GM21367 (cell line): ENCODE results near the gene KANSL3.
"Not testable (repeated sequence)": the region's sequence is repeated elsewhere in the genome, so short reads cannot be mapped to it uniquely, and the experiment has no call there.

Source experiments
- ATAC-seq: cut with Tn5 transposase; IDR thresholded peaks from one replicate; pipeline ENCODE4 v1.9.1; 2021; ENCODE audit not compliant: unreplicated experiment

KANSL3 gene

DNA sequence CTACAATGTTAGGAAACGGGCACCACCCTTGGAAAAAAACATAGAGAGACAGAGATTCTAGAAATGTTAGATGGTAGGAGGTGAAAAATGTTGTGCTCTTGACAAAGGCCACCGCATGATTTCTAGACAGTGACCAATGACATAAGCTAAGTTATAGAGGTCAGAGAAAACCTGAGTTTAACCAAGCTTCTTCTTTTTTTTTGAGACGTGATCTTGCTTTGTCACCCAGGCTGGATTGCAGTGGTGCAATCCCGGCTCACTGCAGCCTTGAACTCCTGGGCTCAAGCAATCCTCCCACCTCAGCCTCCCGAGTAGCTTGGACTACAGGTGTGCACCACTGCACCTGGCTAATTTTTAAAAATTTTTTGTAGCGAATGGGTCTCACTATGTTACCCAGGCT is 17.4 kb upstream of the KANSL3 start:
- ATAC-seq, result no peak

DNA sequence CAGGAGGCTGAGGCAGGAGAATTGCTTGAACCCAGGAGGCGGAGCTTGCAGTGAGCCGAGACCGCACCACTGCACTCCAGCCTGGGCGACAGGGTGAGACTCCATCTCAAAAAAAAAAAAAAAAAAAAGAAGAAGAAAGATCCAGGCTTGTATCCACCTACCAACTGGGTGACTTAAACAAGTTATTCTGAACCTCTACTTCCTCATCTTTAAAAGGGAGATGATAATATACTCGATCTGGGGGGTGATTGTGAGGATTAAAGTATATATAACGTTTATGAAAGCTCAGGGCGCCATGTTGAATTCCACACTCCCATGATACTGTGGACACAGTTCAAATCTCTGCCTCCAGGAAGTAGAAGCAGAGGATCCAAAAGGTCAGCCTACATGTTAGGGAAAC is 16.7 kb upstream of the KANSL3 start:
- not testable (repeated sequence) for ATAC-seq

DNA sequence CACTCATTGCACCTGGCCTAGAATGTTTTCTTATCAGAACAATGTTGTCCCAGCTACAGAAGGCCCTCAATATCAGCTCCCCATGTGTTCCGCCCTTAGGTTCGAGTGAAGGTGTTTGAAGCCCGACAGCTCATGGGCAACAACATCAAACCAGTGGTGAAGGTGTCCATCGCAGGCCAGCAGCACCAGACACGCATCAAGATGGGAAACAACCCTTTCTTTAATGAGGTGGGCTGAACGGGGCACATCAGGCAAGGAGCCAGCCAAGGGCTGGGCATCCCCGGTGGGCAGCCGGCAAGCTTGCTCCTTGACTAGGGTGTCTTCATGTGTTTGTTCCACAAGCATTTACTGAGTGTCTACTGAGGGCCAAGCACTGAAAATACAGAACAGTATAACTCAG is 13.7 kb upstream of the KANSL3 start:
- ATAC-seq, result no peak

DNA sequence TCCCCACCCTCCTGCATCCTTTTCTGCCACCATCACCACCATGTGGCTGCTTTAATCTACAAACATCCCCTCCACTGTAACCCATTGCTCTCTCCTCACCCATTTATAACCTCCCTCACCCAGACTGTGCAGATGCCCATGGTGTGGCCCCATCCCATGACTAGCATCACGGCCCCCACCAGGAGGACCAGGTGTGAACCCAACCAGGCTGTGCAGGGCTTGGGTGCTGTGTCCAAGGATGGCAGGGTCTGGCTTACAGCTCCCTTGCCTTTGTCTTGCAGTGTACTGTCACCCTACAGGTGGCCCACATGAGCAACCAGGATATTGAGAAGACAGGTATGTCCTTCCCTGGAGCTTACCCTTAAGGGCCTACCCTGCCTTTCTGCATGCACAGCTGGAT is 11.2 kb upstream of the KANSL3 start:
- no peak for ATAC-seq

DNA sequence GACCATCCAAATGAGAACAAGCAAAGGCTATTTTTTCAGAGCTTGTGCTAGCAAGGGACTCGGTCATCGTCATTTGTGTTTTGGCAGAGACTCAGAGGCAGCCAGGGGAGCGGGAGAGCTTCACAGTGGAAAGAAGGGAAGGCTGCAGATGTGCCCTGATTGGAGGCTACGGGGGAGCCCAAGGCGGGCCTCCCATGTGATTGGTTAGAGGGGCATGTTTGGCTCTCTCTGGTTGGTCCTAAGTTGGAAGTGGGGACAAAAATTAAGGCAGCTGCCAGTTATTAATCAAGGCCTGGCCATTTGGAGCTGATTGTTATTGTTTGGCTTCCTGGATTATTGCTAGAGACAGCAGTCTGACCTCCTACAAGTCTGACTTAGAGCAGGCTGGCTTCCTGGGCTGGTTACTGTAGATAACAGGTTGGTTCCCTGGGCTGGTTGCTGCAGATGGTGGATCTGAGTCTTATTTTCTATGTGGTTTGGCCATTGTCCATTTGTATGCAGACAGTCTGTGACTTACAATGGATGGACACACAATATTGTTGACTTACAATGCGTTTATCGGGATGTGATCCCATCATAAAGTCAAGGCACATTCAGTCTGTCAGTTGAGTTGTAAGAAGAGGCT is 10.3 kb upstream of the KANSL3 start:
- no peak for ATAC-seq

DNA sequence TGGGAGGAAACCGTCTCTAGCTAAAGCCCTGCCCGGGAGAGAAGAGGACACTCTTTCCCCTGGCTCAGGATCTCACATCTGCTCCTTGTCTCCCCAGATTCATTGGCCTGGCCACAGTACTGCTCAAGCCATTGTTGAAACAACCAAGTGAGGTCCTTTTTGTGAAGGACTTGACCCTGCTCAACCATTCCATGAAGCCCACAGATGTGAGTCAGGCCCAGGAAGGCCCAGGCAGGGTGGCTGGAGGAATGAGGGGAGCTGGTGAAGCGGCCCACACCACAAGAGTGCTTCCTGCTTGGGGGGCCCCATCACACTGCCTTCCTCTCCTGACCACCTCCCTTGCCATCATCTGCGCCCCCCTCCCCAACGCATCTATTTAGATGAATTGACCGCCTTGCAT is 9.6 kb upstream of the KANSL3 start:
- no peak for ATAC-seq

DNA sequence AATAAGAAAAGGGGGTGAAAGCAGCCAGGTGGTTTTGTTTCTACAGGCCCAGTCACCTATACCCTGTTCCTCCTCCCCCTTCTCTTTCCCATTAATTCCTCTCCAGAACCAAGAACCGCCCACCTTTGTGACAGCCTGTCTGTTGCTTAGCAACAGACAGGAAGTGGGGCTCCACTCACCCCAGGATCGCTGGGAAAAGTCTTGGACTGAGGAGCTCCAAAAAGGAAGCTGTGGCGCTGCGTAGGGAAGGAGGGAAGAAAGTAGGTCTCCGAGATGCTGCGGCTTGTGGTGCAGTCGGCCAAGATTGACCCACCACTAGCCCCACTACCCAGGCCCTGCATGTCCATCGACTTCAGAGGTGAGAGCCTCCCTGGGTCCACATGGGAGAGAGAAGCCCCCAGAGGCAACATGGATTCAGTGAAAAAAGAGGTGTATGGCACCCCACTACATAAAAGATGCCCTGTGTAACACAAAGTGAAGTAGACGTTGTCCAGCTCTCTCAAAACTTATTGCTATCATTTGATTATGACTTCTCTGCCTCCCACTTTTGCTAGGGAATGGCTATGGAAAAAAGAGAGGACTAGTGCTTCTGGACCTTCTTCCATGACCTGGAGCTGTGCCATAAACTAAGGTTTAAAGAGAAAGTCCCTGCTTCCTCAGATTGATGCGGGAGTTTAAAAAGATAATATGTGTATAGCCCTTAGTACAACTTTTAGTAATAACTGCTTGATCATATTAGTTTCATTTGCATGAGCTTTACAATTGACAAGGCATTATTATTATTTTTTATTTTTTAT is 4.7 kb upstream of the KANSL3 start, which contains the start of gene FER1L5:
TSS of gene FER1L5 (plus strand) at position 201 of the 797 bp plus-strand sequence. CDS start at position 274, 73 bp downstream.
- no peak for ATAC-seq

DNA sequence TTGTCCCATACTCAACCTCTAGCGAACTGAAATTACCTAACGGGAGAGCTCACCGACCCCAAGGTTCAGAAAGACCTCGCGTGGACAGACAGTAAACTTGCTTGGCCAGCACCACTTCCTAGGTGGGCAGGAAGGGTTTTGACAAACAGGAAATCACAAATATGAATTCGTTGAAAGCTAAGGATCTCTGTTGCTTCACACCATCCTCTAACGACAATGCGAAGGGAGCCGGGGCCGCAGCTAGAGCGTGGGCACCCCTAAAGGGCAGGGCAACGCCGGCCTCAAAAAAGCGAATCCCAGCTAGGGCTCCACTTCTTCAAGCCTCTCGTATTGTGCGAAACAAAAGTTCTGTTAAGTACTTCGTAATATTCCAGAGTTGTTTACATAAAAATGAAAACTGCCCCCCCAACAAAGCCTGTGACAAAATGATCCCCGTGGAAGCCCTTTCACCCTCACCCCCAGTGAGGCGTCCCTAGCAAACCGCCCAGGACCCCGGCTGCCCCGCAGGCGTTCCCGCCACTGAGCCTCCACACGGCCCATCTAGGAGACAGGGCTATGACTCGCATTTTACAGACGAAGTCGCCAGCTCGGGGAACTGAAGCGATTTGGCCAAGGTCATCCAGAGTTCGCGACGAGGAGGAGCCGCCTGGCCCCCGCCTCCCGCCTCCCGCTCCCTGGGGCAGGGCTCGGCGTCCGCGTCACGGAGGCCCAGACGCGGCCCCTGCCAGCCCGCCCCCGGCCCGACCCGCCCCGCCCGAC is 548 bp downstream of the KANSL3 start:
- peak; percentile 51 for ATAC-seq

DNA sequence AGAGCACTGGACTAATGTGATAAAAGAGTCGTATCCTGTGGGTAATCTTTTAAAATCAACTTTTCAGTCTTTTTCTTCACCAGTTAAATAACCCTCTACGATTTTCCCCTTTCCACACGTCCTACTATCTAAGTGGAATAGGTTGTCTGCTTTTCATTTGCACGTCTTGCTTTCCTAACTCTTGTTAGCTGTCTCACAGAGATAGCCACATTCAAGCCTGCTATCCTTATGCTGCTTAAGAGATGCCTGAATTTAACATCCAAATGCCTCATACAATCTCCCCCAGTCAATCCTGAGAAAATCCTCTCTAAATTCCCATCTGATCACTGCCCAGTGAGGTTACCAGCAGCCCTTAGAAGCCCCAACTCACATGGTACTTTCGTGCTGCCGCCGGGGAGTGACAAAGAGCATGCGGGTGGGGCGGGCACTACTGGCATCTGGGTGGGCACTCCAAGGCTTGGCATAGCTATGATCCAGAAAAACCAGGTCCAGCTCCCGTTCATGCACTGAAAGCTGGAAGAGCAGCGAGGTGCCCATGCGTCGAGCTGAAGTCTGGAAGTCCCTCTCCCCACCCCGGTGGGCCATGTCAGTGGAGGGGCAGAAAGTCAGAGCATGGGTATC is 1.5 kb downstream of the KANSL3 start:
- ATAC-seq, result no peak

DNA sequence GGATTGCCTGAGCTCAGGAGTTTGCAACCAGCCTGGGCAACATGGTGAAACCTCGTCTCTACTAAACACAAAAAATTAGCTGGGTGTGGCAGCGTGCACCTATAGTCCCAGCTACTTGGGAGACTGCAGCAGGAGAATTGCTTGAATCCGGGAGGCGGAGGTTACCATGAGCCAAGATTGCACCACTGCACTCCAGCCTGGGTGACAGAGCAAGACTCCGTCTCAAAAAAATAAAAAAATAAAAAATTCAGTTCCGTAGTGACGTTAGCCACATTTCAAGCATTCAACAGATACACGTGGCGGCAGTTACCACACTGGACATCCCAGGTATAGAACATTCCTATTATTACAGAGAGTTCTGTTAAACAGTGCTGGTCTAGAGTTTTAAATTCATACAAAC is 4.5 kb downstream of the KANSL3 start:
- no peak for ATAC-seq

DNA sequence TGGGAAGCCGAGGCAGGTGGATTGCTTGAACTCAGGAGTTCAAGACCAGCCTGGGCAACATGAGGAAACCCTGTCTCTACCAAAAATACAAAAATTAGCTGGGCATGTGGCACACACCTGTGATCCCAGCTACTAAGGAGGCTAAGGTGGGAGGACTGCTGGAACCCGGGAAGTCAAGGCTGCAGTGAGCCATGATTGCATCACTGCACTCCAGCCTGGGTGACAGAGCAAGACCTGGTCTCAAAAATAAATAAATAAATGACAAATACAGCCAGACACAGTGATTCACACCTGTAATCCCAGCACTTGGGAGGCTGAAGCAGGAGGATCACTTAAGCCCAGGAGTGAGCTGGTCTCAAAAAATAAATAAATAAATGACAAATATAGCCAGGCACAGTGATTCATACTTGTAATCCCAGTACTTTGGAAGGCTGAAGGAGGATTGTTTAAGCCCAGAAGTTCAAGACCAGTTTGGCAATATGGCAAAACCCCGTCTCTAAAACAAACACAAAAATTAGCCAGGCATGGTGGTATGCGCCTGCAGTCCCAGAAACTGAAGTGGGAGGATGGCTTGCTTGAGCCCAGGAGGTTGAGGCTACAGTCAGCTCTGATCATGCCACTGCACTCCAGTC is 6.2 kb downstream of the KANSL3 start:
- ATAC-seq, result no peak

DNA sequence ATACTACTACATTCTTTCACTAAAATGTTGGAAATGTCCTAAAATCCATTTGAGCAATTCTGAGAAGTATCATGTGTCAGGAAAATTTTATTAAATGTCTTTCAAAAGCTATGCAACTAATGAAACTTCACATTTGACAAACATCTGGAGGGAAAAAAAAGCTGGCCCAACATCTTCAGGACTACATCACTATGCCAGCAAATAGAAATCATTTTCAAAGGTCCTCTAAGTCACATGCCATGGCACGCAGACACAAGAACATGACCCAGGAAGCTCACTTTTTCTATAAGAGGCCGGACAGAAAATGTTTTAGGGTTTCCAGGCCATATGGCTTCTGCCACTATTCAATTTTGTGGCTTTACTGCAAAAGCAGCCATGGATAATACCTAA is 11.6 kb downstream of the KANSL3 start:
- no peak for ATAC-seq

DNA sequence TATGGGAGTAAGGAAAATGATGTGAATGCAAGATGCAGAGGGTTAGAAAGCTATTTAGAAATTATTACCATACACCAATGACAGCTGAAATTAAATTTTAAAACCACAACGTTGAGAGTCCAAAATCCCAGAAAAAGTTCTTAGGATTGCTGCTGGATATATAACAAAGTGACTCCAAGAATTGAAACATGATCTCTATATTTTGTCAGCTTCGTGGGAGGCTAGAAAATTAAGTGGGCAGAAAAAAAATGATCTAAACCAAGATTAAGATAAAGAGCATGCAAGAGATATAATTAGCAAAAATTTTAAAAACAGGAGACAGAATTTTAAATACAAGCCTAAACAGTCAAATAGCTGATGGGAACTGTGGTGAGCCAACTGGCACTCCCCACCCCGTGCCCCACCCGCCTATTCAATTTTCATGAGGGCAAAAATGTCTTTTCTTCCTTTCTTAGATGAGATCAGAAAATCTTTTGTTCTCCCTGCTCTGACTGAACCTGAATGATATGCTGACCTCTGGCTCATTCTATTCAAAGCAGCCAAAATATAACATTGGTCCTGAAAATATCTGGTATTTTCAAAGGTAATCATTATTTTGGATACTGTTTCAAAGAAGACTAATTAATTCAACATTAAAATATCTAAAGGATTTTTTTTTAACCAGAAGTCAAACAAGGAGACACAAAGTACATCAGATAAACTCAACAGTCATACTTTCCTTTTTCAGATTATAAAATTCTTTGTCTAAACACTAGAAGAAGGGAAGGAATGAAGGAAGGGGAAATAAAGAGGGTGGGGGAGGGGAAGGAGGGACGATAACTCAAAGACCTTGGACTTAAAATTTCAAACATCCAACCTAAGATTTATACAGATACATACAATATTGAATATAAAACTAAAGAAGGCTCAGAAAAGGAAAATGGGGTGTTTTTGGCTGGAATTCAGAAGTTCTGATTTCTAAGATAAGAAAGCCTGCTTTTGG is 12.2 kb downstream of the KANSL3 start:
- ATAC-seq, result no peak

DNA sequence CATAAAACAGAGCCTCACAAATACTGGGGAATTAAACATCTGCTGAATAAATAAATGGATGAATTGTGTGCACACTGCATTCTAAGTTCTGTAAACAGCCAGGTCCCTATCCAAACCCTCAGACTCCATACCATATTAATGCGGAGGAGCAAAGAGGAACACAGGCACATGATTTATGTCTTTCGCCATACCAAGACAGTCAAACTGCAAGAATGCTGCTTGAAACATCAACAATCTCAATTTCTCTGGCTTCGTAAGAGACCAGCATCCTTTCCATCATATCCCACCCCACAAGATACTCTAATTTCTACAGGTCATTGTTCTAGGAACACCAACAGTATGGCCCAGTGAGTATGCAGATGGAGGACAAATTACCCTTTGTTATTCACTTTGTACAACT is 15.0 kb downstream of the KANSL3 start:
- no peak for ATAC-seq

DNA sequence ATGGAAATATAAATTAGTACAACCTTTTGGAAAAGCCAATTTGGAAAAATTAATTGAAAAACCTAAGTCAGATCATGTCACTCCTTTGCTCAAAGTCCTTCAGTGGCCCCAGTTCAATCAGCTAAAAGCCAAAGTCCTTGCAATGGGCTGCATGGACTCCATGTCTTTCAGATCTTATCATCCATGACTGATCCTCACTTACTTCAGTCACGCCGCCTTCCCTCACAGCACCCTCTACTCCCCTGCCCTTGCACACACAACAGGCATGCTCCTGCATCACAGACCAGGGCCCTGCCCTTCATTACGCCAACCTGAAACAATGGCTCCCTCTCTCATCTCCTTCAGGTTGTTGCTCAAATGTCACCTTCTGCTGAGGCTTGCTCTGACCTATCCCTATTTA is 15.6 kb downstream of the KANSL3 start:
- ATAC-seq, result no peak

DNA sequence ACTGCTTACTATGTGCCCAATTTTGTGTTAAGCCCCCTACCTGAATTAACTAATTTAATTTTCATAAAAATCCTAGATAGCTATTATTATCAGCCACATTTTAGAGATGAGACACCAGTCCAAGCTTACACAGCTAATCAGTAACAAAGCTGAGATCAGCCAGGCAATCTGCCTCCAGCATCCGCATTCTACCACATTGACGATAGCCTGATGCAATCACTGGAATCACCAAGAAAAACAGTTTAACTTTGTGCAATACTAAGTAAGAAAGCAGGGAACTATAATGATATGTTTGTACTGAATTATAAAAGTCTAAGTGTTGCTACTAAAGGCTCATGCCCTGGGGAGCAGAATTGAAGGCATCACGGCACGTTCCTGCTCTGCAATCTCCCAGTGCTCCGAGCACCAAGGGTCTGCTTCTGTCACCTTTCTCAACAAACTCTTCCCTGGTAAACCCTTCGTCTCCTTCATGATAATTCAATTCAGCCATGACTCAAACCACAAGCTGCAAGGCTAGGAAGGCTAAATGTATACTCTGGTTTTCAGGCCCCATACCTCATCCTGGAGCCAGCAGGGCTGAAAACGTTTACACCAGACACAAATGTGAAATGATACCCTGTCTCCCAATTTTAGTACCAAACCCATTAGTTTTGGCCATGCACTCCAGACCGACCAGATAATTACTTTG is 19.4 kb downstream of the KANSL3 start:
- ATAC-seq, result no peak

DNA sequence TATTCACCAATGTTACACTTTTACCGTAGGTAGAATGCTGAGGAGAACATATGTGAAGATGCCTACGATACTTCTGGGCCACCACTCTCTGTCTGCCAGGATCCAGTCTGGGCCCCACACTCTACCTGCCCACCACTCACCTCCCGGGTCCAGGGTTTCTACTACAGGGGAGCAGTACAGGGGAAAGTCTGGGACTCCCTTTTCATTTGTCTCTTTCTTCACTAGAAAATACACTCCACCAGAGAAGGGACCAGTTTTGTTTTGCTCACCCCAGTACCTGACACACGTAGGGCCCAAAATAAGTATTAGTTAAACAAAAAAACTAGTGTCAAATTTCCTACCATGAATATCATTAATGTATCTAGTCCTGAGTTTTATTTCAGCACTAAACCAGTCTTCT is 21.1 kb downstream of the KANSL3 start:
- ATAC-seq, result no peak

DNA sequence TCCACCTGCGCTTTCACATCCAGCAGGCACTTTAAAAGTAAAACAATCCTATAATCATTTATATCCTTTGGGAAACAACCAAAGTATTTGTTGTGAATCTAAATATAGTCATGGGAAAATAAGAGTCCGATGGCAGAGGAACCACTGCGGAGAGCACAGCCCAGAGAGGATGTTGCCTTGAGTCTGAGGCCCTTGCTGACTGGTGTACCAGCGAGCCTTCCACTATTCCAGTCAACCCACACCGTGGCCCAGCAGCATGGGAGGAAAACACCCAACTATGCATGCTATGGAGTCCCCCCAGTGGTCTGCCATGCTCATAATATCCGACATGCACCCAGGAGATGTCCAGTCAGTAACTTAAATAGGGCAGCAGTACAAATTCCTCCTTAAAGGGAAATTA is 21.6 kb downstream of the KANSL3 start:
- ATAC-seq, result no peak

DNA sequence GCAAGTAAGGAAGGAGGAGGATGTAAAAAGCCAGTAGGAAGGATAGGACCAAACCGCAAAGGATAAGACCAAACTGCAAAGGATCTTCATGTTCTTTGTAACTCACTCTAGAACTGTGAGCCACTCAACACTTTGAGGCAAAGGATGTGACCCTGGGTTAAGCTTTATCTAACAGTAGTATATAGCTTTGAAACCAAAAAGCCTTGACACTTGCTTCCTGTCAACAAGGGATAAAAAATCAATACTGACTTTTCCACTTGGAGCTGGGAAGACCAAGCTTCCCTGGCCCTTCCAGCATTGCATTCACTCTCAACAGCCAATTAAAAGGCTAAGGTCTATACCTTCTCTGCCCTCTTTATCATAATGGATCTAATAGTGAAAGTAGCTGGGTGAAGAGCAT is 22.0 kb downstream of the KANSL3 start:
- no peak for ATAC-seq
